LNCAP (cell line): ENCODE data around the gene MCCC2.

Experiments
- CTCF ChIP-seq: fragments of 450-650 bp; IDR thresholded peaks from 2 replicates; pipeline ENCODE4 v1.5.1; 2017; ENCODE audit warnings: mild to moderate bottlenecking

The MCCC2 gene

GRCh38 chr5:71645030-71645429 is 57.9 kb downstream of the MCCC2 start:
- no peak for TF ChIP-seq CTCF

- TF ChIP-seq CTCF = no peak
These were observed 64.4 kb downstream of the MCCC2 start for GRCh38 chr5:71651579-71651978.

GRCh38 chr5:71652349-71652748 is 65.2 kb downstream of the MCCC2 start:
- TF ChIP-seq CTCF = no peak

- TF ChIP-seq CTCF = no peak
These were observed 65.8 kb downstream of the MCCC2 start for GRCh38 chr5:71652803-71653543.

- TF ChIP-seq CTCF = peak; percentile 46; the same call in 1 of the 2 replicates
These were observed 71.9 kb downstream of the MCCC2 start for GRCh38 chr5:71658916-71659662.

GRCh38 chr5:71662381-71662780 is 75.2 kb downstream of the MCCC2 start:
- no peak for TF ChIP-seq CTCF

GRCh38 chr5:71663191-71663969 is 76.2 kb downstream of the MCCC2 start:
- no peak for TF ChIP-seq CTCF
